GM12875 (cell line): ENCODE data around the gene DENND5B.

Experiments used
- H3K4me3 ChIP-seq: one replicate; pipeline ENCODE4 v1.5.1; 2011; ENCODE audit warnings: low read depth, low read length, control low read depth
- CTCF ChIP-seq: IDR thresholded peaks from 2 replicates; pipeline ENCODE4 v1.5.1; 2011; ENCODE audit warnings: low read depth, mild to moderate bottlenecking, control low read depth, inconsistent platforms, low read length, moderate library complexity, borderline replicate concordance; ENCODE audit not compliant: insufficient read depth

Gene DENND5B

GRCh38 chr12:31516702-31517101 lies 74.2 kb downstream of the DENND5B start:
- H3K4me3 ChIP-seq: no peak overlapping the region
- TF ChIP-seq CTCF: no peak

DNA sequence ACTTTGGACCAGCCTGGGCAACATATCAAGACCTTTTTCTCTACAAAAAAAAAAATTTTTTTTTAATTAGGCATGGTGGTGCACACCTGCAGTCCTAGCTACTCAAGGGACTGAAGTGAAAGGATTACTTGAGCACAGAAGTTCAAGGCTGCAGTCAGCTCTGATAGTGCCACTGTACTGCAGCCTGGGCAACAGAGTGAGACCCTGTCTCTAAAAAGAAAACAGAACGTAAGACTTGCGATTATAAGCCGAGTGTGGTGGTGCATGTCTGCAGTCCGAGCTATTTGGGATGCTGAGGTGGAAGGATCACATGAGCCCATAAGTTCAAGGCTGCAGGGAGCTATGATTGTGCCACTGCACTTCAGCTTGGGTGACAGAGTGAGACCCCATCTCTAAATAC lies 76.0 kb downstream of the DENND5B start:
- no peak overlapping the region for H3K4me3 ChIP-seq
- no peak for TF ChIP-seq CTCF

GRCh38 chr12:31510034-31510433 lies 80.9 kb downstream of the DENND5B start:
- no peak for TF ChIP-seq CTCF

DNA sequence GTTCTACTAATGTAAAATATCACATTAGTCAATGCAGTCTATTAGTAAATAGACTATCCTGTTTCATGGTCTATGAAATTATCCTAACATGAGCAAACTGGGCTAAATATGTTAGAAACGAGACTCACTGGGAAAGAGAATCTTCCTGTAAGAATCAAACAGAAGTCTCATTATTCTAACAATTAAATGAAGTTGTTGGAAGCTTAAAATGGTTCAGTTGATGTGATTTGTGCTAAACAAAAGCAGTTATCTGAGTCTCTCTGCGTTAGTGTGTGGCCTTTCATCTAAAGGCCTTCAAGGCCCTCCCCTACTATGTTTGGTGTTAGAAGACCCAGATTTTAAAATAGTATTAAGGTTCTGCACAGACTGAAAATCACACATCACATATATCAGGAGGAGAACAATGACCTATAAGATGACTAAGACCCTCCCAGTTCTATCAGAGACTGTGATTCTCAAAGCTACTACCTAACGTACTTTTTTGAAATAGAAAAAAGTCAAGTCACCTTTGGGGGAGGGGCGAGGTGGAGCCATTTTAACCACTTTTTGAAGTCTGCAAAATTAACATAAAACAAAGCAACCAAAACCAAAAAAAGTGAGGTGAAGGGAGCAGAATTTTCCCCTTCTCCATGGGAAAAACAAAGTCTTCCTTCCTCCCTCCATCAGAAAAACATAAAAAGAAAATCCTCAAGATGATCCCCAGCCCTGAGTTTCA lies 82.3 kb downstream of the DENND5B start:
- no peak overlapping the region for H3K4me3 ChIP-seq
- TF ChIP-seq CTCF: no peak

More at GRCh38 chr12:31510034-31510433, 80.9 kb downstream of the DENND5B start:
- no peak overlapping the region for H3K4me3 ChIP-seq

GRCh38 chr12:31507966-31508365 lies 83.0 kb downstream of the DENND5B start:
- TF ChIP-seq CTCF: no peak
- no peak overlapping the region for H3K4me3 ChIP-seq

DNA sequence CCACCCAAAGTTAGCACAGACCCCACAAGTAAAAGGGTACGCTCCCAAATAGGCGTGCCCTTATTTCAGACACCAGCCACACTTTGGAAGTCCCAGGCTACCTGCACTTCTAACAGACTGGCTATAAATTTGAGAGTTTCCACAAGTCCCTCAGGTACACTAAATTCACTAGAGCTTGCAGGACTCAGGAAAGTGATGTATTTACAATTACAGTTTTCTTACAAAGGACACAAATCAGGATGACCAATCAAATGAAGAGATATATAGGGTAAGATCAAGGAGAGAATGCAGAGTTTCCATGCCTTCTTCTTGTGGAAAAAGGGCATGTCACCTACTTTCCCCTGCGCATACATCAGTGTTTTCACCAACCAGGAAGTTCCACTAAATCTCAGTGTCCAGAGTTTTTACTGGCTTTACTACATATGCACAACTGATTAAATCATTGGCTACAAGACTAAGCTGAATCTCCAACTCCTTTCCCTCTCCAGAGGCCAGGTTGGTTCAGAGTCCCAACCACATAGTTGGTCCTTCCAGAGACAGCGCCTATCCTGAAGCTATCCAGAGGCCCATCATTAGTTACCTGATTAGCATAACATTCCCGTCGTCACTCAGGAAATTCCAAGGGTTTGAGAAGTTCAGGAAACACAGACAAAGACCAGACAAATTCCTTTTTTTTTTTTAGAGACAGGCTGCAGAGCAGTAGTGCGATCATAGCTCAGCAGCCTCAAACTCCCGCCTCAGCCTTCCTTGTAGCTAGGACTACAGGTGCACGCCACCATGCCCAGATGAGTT lies 84.2 kb downstream of the DENND5B start:
- no peak for TF ChIP-seq CTCF
- H3K4me3 ChIP-seq: no peak overlapping the region
